LNCAP (cell line): ENCODE results near the gene CAMK2A.

Source experiments
- CTCF ChIP-seq: fragments of 450-650 bp; IDR thresholded peaks from 2 replicates; pipeline ENCODE4 v1.5.1; 2017; ENCODE audit warnings: mild to moderate bottlenecking

CAMK2A gene

GRCh38 chr5:150208187-150209098 lies 81.1 kb downstream of the CAMK2A start:
- no peak for TF ChIP-seq CTCF

DNA sequence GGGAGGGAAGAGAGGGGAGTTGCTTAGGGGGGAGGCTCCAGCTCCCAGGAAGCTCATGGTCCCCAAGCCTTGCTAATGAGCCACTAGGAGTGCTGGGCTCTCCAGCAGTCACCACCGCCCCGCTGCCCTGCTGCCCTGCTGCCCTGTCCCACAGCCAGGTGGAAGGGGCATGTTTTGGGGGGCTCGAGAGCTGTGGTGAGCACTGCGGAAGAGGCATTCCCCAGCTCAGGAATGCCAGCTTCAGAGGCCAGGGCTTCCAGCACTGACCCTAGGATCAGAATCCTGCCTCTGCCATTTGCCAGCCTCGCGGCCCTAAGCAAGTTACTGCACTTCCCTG lies 82.8 kb downstream of the CAMK2A start:
- TF ChIP-seq CTCF = no peak

DNA sequence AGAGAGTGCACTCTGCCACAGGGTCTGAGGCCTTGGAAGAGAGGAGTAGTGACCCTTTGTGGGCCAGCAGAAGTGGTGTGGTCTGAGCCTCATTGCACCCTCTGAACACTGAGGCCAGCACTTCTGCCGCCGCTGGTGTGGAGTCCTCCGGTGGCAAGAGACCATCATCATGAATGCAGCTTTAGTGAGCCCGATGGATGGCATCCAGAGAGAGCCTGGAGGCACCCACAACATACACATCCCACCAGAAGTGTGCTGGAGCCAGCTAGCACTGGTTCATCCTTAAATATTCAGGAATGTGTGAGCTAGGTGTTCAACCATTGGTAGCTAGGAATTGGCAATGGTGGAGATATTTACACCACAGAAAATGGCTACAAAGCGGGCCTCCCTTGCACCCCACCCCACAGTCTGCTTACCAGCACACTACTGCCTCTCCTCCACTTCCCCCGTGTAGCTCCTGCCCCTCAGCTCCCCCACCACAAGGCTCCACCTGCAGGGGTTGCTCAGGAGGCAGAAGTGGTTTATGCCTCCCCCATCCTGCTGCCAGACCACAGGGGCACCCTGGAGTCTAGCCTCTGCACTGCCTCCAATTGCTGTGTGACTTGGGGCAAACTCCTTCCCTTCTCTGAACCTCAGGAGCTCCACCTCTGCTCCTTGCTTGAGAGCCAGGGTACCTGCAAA lies 83.3 kb downstream of the CAMK2A start:
- no peak for TF ChIP-seq CTCF

DNA sequence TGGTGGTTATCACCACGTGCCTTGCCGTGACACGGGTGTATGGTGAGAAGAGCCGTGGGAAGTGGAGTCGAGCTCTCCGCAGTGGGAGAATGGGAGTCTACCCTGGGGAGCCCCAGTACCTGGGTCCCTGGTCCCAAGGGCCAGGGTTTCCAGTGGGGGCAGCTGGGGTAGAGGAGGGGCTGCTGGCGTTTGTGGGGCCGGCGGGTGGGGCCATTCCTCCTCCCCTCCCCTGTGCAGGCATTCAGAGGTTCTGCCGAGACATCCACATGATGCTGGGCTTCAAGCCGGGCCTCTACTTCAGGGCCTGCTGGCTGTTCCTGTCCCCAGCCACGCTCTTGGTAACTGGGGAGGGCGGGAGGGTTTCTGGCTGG lies 85.0 kb downstream of the CAMK2A start:
- TF ChIP-seq CTCF = no peak

DNA sequence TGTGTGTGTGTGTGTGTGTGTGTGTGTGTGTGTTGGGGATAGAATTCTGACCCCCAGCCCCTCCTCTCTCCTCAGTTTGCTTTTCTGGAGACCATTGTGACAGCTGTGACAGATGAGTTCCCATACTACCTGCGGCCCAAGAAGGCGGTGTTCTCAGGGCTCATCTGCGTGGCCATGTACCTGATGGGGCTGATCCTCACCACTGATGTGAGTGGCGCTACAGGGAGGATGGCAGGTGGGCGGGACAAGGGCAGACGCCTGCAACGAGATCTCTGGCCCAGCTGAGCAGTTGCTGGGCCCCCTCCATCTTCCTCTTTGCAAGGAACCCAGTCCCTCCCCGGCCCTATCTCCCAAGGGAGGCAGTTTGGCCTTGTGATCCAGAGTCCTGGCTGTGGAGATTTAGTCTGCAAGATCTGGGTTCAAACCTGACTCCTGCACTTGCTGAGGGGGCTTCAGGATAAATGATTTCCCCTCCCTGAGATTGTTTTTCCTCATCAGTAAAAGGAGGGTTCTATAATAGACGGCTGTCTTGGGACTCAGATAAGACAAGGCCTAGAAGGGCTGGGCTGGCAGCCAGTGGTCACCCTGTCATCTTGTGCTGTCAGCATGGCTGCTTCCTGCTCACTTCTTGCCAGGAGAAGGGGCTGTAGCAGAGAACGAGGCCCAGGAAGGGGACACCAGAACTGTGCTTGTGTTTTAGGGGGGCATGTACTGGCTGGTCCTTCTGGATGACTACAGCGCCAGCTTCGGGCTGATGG lies 85.6 kb downstream of the CAMK2A start:
- TF ChIP-seq CTCF = no peak

DNA sequence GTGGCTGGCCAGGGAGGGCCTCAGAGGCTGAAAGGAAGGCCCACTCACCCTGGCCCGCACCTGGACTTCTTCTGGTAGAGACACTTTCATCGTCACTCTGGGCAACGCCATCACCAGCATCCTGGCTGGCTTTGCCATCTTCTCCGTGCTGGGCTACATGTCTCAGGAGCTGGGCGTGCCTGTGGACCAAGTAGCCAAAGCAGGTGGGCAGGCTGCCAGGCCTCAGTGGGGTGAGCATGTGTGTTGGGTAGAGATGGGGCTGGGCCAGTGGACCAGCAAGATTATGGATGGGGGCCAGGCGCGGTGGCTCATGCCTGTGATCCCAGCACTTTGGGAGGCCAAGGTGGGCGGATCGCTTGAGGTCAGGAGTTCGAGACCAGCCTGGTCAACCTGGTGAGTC lies 87.1 kb downstream of the CAMK2A start:
- no peak for TF ChIP-seq CTCF

DNA sequence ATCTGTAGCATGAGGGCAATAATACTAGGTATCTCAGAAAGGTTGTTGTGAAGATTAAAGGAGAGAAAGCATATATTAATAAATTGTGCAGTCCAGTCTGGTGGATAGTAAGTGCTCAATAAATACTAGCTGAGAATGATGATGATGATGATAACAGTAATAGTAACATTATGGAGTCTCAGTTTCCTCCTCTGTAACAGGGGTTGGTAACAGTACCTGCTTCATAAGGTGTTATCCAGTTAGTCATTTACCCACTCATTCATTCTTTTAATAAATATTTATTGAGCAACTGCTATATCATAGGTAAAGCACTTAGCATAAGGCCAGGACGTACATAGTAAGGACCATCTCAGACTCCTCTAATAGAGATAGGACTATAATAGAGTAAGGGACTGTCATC lies 92.1 kb downstream of the CAMK2A start:
- TF ChIP-seq CTCF = no peak
